Stimulated activated CD8-positive, alpha-beta memory T cell treated with anti-CD3 and anti-CD28 coated beads, Interleukin-7, amount 100 ng/mL, for 4 hours (primary cell): ENCODE measurements around the gene PCDH9.

Experiments used
- DNase-seq, 2 donors: peaks; one replicate each; pipeline ENCODE4 v3.0.0-alpha.2; 2020; ENCODE audit warnings: low read depth in 2 of 2

Gene PCDH9

DNA sequence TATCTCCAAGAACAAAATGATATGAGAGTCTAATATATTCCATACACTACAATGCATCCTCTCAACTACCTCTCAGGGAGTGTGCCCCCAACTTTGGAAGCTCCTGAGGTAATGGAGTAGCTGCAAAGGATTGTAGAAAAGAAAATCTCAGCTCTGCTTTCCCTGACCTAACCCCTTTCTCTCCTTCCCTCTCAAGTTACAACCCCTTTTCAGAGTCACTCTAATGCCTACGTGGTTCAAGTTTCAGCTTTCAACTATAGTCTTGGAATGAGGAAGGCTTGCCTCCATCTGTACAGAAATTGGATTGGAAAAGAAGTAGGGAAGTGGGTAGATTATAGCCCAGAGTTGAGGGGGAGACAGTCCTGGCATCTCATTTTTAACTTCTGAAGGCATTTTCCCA lies 256.0 kb downstream of the PCDH9 start:
- DNase-seq = no peak

DNA sequence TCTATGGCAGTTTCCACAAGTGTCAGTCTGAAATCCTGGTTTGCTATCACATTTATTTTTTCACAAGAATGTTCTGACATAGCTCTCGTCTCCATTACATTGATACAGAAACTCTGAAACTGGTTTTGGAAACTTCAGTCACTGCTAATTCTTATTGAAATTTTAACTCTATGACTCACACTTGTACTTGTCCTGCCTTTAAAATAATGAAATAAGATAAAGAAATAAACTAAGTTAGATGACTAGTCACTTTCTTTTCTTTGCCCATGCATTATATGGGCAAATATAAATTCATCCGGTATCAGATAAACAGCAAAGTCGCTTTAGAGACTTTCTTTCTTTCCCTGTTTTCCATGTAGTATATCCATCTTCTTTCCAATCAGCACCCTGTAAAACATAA lies 257.5 kb downstream of the PCDH9 start:
- no peak for DNase-seq

DNA sequence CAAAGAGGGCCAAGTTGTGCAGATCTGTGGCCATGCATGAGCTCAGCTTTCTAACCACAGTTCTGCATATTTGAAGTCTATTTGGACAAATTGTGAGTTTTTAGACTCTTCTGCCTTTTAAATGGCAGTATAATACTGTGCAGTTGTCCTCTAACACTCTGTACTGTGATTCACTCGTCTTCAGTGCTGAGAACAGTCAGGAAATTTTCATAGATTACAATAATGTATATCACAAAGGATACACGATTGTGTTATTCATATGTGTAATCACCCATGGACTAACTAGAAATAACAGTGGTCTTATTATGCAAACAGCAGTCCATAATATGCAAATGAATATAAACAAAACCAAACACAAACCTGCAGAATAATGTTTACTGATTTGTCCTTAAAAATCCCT lies 259.1 kb downstream of the PCDH9 start:
- DNase-seq = no peak

DNA sequence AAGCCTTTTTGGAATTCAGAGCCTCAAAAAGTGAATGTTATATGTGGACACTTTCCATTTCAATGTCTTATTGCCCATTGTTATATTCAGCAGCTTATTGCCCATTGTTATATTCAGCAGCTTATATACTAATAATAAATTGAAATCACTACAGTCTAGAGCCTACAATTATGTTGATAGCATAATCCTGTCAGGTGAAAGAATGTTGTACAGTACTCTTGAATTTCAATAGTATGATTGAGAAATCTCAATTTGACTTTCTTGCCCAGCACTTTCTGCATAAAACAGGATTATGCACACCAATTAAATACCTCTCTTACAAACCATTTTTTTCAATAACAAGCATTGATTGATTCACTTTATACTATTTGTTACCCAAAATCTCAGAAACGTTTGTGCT lies 260.8 kb downstream of the PCDH9 start:
- DNase-seq = no peak

DNA sequence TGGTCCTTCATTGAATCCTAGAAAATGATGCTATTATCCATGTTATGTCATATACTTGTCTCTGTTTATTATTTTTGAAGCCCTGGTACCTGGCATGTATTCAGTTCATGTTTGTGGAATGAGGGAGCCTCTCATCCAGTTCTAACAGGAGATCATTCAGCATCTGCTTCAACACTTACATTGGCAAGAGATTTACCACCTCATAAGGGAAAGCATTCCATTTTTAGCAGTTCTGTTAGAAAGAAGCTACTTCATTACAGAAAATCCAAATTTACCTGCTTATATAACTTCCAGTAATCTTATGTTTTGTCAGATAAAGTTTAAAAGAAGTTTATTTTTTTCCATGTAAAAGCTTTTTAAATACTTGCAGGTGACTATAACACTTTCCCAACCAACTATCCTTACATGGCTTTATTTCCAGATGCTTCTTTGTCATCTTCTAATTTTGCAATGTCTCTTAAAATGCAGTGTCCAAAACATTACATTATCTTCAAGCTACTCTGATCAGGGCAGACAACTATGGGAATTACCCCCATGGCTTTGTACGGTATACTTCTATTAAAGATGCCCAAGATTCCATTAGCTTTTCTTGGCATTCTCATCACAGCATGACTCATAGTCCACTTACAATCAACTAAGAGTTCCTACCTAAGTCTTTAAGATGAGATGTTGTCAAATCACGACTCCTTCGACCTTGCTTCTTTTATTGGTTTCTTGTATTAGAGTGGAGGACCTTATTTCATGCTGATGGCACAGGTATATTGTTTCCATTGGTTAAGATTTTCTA lies 262.1 kb downstream of the PCDH9 start:
- DNase-seq = no peak

DNA sequence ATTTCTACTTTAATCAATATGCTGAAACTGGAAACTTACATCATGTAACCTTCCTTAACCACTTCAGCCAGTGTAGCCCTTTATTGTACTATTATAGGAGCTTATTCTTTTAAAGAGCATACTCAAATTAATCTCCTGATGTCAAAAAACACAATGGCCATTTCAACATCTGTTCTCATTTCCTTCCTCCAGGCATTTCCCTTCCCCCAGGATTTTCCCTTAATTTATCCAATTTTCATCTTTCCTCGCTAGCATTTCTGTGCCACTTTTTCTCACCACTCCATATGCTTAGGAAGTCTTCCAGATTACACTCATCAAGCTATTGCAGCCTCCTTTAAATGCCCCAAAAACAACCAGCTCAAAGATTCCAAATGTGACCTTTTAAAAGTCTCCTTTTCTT lies 265.0 kb downstream of the PCDH9 start:
- no peak for DNase-seq

DNA sequence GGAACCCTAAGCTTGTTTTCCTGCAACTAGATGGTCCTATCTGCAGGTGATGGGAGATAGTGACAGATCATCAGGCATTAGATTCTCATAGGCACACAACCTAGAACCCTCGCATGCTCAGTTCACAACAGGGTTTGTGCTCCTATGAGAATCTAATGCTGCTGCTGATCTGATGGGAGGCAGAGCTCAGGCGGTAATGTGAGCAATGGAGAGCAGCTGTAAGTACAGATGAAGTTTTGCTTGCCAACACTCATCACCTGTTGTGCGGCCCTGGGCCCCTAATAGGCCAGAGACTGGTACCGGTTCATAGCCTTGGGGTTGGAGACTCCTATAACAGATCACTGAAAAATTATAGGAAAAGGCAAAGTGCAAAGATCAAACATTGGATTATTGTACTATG lies 267.2 kb downstream of the PCDH9 start:
- DNase-seq = no peak

DNA sequence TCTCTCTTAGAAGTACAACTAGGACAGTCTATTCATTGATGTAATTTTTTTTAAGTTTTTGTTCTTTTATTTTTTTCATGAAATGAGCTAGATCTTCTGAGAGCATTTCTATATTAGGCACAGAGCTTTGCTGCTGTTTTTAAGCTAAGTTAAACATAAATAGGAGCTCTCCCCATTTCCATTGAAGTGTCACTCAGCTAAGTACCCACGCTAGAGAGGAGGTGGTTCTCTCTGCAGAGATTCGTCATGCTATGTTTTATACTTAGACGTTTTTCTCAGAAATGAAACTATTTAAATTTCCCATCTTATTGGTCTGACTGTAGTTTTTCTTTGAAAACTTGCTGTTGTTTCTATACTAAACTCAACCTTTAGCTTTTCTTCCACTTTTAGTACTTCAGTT lies 271.5 kb downstream of the PCDH9 start:
- DNase-seq = no peak

DNA sequence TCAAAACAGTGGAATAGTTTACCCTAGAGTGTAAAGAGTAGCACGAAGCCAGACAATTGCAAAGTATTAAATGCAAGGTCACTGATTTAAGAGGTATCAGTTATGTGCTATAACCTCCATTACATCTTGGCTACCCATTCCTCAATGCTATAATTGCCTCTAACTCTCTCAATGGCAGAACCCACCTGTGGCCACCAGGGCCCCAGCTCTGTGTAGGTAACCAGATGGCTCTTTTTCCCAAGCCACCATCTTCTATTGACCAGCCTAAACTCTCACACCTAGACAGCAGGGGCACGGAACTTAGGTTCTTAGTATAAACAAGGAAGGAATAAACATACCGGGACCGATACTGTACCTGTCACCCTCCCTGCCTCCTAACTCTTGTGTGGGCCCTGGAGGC lies 277.6 kb downstream of the PCDH9 start:
- no peak for DNase-seq

DNA sequence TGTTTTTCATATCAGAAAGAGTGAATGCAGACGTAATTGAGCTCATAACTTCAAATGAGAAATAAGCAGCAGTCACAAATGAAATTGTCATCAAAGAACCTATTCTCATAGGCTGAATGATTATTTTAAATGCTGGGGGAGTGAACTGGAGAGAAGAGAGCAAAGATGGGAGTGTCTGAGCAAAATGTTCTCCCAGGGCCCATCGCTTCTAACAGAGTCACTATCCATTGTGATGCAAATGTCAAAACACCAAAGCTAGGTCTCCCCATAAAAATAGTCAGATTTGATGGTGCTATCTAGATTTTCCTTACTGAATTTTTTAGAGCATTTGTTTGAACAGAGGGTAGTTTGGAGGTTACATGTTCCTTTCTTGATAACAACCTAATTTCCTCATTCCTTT lies 278.7 kb downstream of the PCDH9 start:
- DNase-seq = no peak

DNA sequence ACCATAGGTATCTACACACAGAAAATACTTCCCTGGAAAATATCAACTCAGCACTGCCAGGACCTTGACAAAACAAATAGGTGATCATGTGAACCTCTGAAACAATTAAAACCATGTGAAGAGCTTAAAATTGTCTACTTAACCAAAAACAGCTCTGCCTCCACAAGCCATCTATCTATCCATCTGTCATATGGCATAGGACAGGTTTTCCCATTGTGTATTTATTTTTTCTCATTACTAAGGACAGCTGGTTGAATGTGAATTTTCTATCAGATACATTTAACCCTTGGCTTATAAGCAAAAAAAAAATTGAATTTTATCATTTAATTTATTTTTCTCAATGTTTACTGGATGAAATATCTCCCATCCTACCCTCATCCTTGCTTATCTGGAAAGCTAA lies 279.5 kb downstream of the PCDH9 start:
- no peak for DNase-seq

DNA sequence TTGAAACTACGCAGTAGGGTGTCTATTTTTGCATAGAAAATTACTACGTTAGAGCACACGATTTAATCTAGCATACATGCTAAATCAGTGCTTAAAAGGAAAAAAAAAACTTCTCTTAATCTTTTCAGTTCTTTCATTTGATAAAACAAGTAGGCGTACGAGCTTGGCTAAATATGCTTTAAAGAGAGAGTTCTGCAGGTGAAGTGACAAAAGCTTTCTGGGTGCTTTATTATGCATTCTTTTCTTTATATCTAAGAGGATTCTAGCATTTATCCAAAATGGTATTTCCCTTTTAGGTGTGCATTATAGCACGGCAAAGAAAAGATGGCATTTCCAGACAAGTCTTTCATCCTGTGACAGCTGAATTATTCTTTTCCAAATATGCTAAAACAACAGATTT lies 281.2 kb downstream of the PCDH9 start:
- DNase-seq = no peak

DNA sequence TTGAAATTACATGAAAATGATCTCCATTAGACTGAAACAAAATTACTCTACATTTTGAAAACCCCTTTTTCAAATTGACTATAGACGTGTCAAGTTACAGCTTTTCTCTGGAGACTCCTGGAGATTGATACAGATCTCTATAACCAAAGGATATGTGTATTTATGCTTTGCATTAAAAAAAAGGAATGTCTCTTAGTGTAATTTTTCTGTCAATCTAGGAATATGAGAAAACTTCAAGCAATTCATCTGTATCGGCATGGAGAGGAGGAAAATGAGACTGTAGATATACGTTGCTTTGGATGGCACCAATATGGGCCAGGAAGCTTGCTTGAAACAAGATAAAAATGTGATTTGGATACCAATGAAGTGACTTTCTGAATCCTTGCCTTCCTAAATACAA lies 286.6 kb downstream of the PCDH9 start:
- DNase-seq = no peak

DNA sequence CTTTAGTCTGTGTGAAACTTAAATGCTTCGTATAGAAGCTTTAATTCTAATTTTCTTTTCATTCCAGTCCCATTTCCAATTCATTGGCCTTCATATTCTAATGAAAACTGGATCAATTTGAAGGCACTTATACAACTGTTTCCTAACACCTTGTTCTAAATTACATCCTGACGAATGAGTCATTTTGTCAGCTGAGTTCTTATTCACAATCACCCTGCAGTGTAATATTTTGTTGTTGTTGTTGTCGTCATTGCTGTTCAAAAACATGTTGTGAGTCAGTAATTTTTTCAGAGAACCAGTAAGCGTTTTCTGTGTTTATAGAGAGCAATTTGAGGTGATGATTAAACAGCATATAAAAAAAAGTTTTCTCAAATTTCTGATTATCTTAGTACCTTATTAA lies 290.0 kb downstream of the PCDH9 start:
- no peak for DNase-seq

DNA sequence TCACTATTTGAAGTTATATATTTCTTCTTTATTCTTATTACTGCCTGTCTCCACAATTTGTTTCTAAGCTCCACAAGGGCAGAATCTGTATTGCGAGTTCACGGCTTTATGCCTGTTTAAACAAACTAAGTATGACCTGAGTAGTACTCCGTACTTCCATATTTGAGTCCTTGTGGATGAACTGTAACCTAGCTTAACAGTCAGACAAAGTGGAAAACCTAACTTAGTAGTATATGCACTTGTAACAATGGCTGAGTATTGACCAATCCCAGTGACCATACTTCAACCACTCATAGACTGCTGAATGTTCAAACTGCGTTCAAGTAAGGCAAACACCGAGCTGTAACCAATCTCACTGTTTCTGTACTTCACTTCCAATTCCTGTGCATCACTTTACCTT lies 292.7 kb downstream of the PCDH9 start:
- DNase-seq = no peak

DNA sequence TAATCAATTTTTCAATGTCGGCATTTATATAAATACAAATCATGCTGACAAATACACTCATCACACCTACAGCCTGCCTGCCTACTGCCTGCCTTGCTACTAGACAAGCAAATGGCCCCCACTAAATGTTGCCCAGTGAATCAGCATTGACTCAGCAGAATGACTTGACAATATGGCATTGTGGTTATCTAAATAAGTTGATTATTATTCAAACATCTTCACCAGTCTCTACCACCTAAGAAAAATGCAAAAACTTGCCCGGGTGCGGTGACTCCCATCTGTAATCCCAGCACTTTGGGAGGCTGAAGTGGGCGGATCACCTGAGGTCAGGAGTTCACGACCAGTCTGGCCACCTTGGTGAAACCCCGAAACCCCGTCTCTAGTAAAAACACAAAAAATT lies 296.1 kb downstream of the PCDH9 start:
- DNase-seq = no peak

DNA sequence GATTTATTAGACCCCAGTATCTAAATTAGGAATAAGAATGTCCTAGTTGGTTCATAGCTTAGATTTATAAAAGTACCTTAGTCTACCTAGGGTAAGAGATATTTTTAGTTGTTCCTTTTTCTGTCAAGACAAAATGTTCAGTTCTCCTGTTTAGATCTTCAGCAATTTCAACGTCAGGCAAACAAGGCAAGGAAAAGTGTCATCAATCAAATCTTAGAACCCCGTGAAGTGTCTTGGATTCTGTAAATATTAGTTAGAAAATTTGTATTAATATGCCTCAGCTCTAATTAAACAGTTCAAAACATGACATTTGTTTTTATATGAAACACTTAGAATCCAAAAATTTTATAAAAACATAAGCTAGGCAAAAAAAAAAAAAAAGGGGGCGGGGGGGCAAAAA lies 296.6 kb downstream of the PCDH9 start:
- DNase-seq = no peak

DNA sequence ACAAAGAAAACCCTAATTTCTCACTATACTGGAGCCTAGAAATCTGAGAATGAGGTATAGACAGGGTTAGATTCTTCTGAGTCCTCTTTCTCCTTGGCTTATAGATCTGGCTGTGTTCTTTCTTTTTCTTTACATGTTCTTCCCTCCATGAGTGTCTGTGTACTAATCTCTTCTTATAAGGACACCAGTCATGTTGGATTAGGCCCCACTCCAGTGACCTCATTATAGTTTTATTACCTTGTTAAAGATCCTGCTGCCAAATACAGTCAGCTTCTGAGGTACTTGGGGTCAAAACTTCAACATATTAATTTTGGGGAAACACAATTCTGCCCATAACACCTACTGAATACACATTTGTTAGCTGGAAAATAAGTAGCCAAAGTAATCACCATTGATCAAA lies 302.6 kb downstream of the PCDH9 start:
- DNase-seq = no peak

DNA sequence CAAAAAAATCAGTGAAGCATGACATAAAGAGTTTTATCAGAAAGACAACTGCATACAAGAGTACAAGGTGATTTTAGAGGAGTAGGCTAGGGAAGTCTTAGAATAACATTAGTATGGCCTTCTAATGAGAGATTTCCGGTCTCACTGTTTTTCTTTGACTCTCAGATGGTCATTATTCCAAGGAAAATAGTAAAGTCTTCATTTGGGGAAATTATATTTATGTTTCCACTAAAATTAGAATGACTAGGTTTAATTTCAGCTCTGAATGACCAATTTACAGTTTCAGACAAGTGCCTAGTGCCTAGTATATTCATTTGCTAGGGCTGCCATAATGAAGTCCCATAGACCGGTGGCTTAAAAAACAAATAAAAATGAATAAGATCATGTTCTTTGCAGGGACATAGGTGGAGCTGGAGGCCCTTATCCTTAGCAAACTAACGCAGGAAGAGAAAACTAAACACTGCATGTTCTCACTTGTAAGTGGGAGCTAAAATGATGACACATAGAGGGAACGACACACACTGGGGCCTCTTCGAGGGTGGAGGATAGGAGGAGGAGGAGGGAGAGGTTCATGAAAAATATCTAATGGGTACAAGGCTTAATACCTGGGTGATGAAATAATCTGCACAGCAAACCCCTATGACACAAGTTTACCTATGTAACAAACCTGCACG lies 303.1 kb downstream of the PCDH9 start:
- DNase-seq = no peak

DNA sequence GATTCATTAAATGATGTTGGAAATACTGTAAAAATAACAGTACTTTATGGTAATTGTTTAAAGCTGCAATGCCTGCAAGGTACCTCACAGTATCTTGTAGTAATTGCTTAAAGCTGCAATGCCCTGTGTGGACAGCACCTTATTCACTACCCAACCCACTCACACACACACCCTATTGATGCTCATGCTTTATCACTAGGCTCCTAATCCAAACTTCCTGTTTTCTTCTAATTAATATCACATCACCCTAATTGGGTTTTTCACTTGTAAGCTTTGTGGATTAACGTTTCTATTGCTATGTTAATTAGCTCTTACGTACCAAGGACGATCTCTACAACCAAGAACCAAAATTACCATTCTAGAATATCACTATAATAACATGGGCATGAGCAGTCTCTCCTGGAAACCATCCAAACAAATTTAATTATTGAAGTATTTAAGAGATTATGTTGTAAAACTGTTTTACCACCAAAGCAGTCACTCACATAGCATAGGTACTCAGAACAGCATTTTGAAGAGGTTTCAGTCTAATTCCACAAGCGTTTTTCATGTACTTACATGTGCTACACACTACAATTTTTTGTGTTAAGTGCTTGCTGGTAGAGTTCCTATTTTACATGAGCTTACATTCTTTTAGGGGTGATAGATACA lies 303.8 kb downstream of the PCDH9 start:
- no peak for DNase-seq

DNA sequence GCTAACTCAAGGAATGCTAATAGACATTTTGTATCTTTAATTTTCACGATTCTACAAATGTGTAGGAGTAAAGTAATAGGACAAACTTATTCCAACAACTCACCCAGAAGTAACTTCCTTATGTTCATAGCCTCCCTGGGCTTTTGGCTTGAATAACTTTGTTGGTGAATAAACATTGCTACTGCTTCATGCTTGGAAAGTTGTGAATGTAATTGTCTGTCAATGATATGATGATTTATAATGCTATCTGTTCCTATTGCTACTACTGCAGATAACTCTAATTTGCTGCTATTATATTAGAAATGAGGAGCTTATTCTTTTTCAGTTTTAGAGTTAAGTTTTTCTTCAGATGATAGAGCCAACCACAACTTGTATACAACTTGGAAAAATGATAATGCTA lies 307.7 kb downstream of the PCDH9 start:
- no peak for DNase-seq

DNA sequence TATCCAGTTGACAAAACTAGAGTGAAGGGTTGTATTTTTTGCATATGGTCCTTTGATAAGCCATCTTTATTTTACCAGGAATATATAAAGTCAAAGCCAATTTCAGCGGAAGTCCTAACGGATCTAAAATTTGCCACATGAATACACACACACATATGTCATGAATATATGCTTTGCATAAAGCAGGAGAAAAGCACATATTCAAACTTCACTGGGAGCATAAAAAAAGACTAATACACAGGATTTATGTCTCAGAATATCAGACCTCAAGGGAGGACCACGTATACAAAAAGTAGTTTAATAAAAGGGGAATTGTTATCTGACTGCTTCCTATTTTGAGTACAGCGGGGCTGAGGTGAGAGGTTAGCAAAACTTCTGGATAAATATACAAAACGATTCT lies 308.7 kb downstream of the PCDH9 start:
- no peak for DNase-seq

DNA sequence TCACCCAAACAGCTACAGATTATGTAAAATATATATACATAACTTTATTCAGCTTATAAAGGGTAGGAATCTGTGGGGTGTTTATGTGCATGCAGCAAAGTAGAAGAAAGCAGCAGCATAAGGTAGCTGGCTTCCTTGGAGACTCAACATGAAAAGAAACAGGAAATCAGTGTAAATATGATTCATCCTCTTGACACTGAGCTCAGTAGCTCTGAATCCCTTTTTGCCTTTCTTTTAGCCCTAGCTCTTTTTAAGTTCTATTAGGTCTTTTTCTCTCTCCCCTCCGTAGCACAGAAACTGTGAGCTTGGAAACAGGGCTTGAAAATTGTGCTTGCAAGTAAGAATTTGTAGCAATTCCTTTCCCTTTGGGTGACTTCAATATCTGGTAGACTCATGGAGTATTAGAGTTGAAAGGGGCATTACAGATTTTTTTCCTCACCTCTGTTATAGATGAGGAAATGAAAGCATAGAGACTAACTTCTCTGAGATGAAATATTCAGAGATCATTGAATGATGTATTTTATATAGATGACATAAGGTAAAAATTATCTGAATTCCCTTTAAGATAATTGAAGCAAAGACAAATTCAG lies 314.4 kb downstream of the PCDH9 start:
- DNase-seq = no peak
